Fibroblast of villous mesenchyme (primary cell): ENCODE measurements around the gene RTN4RL2. TPM values are rescaled to one million over a fixed set of nuclear protein-coding genes. Genes with fewer than 3 reads are reported as not detected.
A peak's percentile ranks its signal among the peaks of the same experiment; 100 is the strongest.

ENCODE experiments used
- DNase-seq: peaks from one replicate; pipeline ENCODE4 v3.0.0-alpha.2; 2010; ENCODE audit warnings: low read depth
- H3K4me3 ChIP-seq: 2 replicates; pipeline ENCODE4 v1.5.1; 2011; ENCODE audit warnings: low read depth, mild to moderate bottlenecking, low read length
- total RNA-seq: library from RNA; depleted of rRNA; stranded (reverse); fragments of >200 nt; gene quantifications from 2 replicates; pipeline ENCODE4 v1.2.3, GENCODE V29; 2012
- TF ChIP-seq, protein P1 (sequence below): IDR thresholded peaks from 2 replicates; pipeline ENCODE4 v1.5.1; 2012; ENCODE audit warnings: low read depth, mild to moderate bottlenecking, low read length; ENCODE audit not compliant: insufficient read depth

RTN4RL2 gene
- total RNA-seq, 1 donor = not detected

- peak; percentile 46 for DNase-seq
- H3K4me3 ChIP-seq = no peak overlapping the region
- TF ChIP-seq, protein P1, sequence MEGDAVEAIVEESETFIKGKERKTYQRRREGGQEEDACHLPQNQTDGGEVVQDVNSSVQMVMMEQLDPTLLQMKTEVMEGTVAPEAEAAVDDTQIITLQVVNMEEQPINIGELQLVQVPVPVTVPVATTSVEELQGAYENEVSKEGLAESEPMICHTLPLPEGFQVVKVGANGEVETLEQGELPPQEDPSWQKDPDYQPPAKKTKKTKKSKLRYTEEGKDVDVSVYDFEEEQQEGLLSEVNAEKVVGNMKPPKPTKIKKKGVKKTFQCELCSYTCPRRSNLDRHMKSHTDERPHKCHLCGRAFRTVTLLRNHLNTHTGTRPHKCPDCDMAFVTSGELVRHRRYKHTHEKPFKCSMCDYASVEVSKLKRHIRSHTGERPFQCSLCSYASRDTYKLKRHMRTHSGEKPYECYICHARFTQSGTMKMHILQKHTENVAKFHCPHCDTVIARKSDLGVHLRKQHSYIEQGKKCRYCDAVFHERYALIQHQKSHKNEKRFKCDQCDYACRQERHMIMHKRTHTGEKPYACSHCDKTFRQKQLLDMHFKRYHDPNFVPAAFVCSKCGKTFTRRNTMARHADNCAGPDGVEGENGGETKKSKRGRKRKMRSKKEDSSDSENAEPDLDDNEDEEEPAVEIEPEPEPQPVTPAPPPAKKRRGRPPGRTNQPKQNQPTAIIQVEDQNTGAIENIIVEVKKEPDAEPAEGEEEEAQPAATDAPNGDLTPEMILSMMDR = peak; percentile 94
These were observed 33.5 kb downstream of the RTN4RL2 start for GRCh38 chr11:57493507-57494503.

GRCh38 chr11:57496109-57496820 lies 35.9 kb downstream of the RTN4RL2 start:
- H3K4me3 ChIP-seq = no peak overlapping the region
- TF ChIP-seq, protein P1 = no peak
- DNase-seq = no peak

DNA sequence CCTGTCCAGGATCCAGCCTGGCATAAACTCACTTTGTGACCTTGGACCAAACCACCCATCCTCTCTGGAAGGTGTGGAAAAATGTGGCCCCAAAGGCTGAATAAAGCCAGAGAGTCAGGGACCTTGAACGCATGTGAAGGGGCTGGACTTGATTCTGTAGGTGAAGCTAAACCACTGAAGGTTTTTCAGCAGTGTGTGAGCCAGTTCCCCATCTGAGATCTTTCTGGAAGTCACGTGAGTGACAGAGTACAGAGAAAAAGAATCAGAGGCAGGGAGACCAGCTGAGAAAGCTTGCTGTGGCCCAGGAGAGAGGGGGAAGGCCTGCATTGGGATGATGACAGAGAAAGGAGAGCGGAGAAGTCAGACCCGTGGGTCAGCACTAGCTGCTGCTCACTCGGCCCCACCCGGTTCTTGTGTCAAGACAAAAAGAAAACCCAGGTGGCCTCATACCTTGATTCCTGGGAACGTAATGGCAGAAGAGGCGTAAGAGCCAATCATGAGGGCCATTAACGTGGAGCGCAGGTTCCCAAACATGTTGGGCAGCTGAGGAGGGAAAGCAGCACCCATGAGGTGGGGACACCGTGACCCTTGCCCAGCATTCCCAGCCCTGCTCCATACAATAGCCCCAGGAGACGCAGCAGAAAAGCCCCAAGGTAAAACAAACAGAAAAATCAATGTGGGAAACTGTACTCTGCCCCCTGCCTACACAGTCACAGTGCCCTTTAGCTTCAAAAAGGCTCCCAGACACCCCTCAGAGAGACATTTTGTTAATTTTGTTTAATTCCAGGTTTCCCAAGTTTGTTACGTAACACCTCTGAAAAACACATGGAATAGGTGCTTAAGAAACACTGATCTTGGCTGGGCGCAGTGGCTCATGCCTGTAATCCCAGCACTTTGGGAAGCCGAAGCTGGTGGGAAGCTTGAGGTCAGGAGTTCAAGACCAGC lies 37.2 kb downstream of the RTN4RL2 start:
- DNase-seq = no peak
- H3K4me3 ChIP-seq = no peak overlapping the region
- TF ChIP-seq, protein P1 = no peak

GRCh38 chr11:57498540-57498939 lies 38.2 kb downstream of the RTN4RL2 start:
- TF ChIP-seq, protein P1 = no peak
- no peak for DNase-seq

GRCh38 chr11:57499413-57499982 lies 39.2 kb downstream of the RTN4RL2 start:
- peak overlapping the region; percentile 45 for H3K4me3 ChIP-seq
- DNase-seq = peak; percentile 97
- TF ChIP-seq, protein P1 = no peak

More at GRCh38 chr11:57498540-57498939, 38.2 kb downstream of the RTN4RL2 start:
- no peak overlapping the region for H3K4me3 ChIP-seq
